Osteoblast (primary cell): Measurements from ENCODE around the gene RASAL2. TPM values are rescaled to one million over a fixed set of nuclear protein-coding genes. Genes with fewer than 3 reads are reported as not detected.

Experiments
- DNase-seq: peaks from one replicate; pipeline ENCODE4 v3.0.0; 2011; ENCODE audit warnings: low spot score, mixed read lengths; ENCODE audit not compliant: insufficient read length; ENCODE audit errors: missing footprints
- H2AFZ ChIP-seq: 2 replicates; pipeline ENCODE4 v1.6.0; 2011; ENCODE audit warnings: mild to moderate bottlenecking, low read length
- H3K27ac ChIP-seq: 2 replicates; pipeline ENCODE4 v1.5.1; 2011; ENCODE audit warnings: mild to moderate bottlenecking, low read depth, low read length, moderate library complexity
- H3K27me3 ChIP-seq: 2 replicates; pipeline ENCODE4 v1.6.0; 2012; ENCODE audit warnings: mild to moderate bottlenecking, control low read depth, inconsistent platforms, low read length, moderate library complexity; ENCODE audit not compliant: insufficient read depth
- H3K36me3 ChIP-seq: 2 replicates; pipeline ENCODE4 v1.5.1; 2011; ENCODE audit warnings: mild to moderate bottlenecking, low read length, control low read depth, moderate library complexity; ENCODE audit not compliant: insufficient read depth
- H3K4me1 ChIP-seq: 2 replicates; pipeline ENCODE4 v1.5.1; 2011; ENCODE audit warnings: mild to moderate bottlenecking, low read length, control low read depth, moderate library complexity; ENCODE audit not compliant: insufficient read depth
- H3K4me2 ChIP-seq: 2 replicates; pipeline ENCODE4 v1.6.0; 2011; ENCODE audit warnings: mild to moderate bottlenecking, low read length; ENCODE audit not compliant: insufficient read depth
- H3K4me3 ChIP-seq: fragments of 200-600 bp; sonication (generic); 3 replicates; pipeline ENCODE4 v1.5.1; 2012; ENCODE audit warnings: mild to moderate bottlenecking, low read length, inconsistent platforms; ENCODE audit not compliant: insufficient read depth
- H3K79me2 ChIP-seq: 2 replicates; pipeline ENCODE4 v1.6.0; 2012; ENCODE audit warnings: mild to moderate bottlenecking, low read length, control low read depth, inconsistent platforms; ENCODE audit not compliant: insufficient read depth
- H3K9me3 ChIP-seq: 2 replicates; pipeline ENCODE4 v1.5.1; 2011; ENCODE audit warnings: low read depth, low read length, control low read depth
- H4K20me1 ChIP-seq: 2 replicates; pipeline ENCODE4 v1.6.0; 2012; ENCODE audit warnings: mild to moderate bottlenecking, low read length, control low read depth; ENCODE audit not compliant: insufficient read depth
- total RNA-seq: library from RNA; depleted of rRNA; stranded (reverse); fragments of >200 nt; gene quantifications from 2 replicates; pipeline ENCODE4 v1.2.3, GENCODE V29; 2012
- TF ChIP-seq, protein P1 (sequence below): IDR thresholded peaks from 2 replicates; pipeline ENCODE4 v1.5.1; 2011; ENCODE audit warnings: mild to moderate bottlenecking, low read depth, low read length, moderate library complexity; ENCODE audit errors: extremely low read depth

Gene RASAL2
- total RNA-seq, 1 donor, result 59.4 TPM

DNA sequence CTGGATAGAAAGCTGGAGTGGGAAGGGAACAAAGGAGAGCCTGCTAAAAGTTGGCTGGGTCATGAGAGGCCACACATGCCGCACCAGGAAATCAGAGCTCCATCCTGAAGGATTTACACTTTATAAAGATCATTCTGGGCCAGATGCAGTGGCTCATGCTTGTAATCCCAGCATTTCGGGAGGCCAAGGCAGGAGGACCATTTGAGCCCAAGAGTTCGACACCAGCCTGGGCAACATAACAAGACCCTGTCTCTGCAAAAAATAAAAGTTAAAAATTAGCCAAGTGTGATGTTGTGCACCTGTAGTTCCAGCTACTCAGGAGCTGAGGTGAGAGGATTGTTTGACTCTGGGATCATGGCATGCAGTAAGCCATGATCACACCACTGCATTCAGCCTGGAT lies 28.7 kb upstream of the RASAL2 start:
- no peak for DNase-seq
- H2AFZ ChIP-seq, result no peak overlapping the region

DNA sequence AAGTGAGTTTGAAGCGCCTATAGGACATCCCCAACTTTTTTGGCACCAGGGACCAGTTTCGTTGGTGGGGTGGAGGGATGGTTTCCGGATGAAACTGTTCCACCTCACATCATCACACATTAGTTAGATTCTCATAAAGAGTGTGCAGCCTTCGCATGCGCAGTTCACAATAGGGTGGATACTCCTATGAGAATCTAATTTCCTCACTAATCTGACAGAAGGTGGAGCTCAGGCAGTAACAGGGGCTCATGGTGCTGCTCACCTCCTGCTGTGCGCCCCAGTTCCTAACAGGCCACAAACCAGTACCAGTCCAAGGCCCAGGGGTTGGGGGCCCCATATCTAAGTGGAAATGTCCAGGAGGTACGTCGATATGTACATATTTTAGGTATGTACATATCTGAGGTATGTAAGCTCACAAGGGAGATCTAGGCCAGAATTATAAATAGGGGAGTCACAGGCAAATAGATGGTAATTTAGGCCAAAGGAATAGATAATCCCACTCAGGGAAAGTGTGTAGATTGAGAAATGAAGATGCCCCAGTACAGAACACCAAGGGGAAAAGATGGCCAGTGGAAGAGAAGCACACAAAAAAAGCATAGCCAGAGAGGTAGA lies 27.5 kb upstream of the RASAL2 start:
- no peaks in the 10 kb centered on the region for H3K36me3 ChIP-seq
- no peak for DNase-seq
- no peak overlapping the region for H3K4me2 ChIP-seq
- no peaks in the 10 kb centered on the region for H4K20me1 ChIP-seq
- no peak overlapping the region for H3K27ac ChIP-seq
- TF ChIP-seq, protein P1, sequence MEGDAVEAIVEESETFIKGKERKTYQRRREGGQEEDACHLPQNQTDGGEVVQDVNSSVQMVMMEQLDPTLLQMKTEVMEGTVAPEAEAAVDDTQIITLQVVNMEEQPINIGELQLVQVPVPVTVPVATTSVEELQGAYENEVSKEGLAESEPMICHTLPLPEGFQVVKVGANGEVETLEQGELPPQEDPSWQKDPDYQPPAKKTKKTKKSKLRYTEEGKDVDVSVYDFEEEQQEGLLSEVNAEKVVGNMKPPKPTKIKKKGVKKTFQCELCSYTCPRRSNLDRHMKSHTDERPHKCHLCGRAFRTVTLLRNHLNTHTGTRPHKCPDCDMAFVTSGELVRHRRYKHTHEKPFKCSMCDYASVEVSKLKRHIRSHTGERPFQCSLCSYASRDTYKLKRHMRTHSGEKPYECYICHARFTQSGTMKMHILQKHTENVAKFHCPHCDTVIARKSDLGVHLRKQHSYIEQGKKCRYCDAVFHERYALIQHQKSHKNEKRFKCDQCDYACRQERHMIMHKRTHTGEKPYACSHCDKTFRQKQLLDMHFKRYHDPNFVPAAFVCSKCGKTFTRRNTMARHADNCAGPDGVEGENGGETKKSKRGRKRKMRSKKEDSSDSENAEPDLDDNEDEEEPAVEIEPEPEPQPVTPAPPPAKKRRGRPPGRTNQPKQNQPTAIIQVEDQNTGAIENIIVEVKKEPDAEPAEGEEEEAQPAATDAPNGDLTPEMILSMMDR, result no peak
- H3K79me2 ChIP-seq, result no peaks in the 10 kb centered on the region
- peaks cover 4% of the 10 kb centered on the region for H3K4me1 ChIP-seq
- H3K9me3 ChIP-seq, result no peaks in the 10 kb centered on the region
- no peak overlapping the region for H3K4me3 ChIP-seq
- no peak overlapping the region for H2AFZ ChIP-seq
- H3K27me3 ChIP-seq, result no peaks in the 10 kb centered on the region

More for the DNA sequence above, 28.7 kb upstream of the RASAL2 start:
- Histone ChIP-seq H3K79me2 (no peaks in the 10 kb centered on the region), H3K27ac (no peak overlapping the region), H3K4me2 (no peak overlapping the region), H3K4me3 (no peak overlapping the region), H3K36me3 (no peaks in the 10 kb centered on the region), H3K9me3 (no peaks in the 10 kb centered on the region), H4K20me1 (no peaks in the 10 kb centered on the region), H3K27me3 (no peaks in the 10 kb centered on the region), H3K4me1 (peaks cover 13% of the 10 kb centered on the region)
- TF ChIP-seq, protein P1, result no peak

DNA sequence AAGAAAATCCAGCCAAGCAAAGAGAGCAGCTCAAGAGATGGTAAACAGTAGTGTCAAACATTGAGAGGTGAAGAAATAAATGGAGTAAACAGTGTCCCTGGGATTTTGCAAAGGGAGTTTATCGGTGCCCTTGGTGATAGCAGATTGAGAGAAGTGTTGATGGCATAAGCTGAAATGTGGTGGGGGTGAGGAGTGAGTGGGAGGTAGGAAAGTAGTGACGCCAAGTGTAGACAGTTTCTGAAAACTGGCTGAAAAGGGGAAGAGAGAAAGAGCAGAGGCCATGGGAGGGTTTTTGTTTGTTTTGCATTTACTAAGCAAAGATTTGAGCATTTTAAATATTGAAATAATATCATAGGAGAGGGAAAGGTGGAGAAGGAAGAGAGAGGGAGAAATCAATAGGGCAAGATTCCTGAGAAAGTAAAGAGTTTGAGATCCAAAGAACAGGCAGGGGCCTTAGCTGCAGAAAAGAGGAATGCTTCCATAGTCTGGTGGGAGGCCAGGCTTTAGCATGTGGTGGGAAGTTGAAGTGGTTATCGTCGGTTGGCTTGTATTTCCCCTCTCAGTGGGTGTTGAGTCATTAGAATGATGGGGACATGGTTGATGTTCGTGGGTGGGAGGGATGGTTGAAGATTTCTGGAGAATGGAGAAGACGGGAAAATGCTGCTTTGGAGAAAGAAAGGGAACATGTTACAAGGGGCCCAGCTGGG lies 26.8 kb upstream of the RASAL2 start:
- no peaks in the 10 kb centered on the region for H3K27me3 ChIP-seq
- no peaks in the 10 kb centered on the region for H4K20me1 ChIP-seq
- H3K9me3 ChIP-seq, result no peaks in the 10 kb centered on the region
- TF ChIP-seq, protein P1, result no peak
- no peak overlapping the region for H3K4me3 ChIP-seq
- H2AFZ ChIP-seq, result no peak overlapping the region
- H3K79me2 ChIP-seq, result no peaks in the 10 kb centered on the region
- H3K27ac ChIP-seq, result no peak overlapping the region
- H3K4me2 ChIP-seq, result no peak overlapping the region
- H3K36me3 ChIP-seq, result no peaks in the 10 kb centered on the region
- DNase-seq, result no peak
- no peaks in the 10 kb centered on the region for H3K4me1 ChIP-seq

DNA sequence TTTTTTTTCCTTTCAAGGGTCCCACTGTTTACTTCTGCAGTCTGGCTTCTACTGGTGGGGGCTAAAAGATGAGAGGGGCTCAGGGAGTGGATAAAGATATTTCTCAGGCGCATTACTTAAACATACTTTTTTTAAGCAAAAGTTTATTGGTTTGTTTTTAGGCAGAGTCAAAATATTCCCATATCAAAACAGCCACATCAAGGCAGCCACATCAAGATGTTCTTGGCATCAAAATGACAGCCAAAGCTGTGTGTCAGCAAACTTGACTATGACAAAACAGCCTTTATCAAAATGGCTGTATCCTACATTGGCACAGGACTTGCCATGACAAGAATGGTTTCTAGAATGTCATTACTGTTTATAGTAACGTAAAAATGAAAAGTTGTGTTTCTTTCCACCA lies 22.1 kb upstream of the RASAL2 start:
- no peak overlapping the region for H3K27ac ChIP-seq
- H3K4me3 ChIP-seq, result no peak overlapping the region
- H3K4me1 ChIP-seq, result no peaks in the 10 kb centered on the region
- no peak for DNase-seq
- H3K9me3 ChIP-seq, result no peaks in the 10 kb centered on the region
- TF ChIP-seq, protein P1, result no peak
- H3K27me3 ChIP-seq, result no peaks in the 10 kb centered on the region
- no peak overlapping the region for H2AFZ ChIP-seq
- no peak overlapping the region for H3K4me2 ChIP-seq
- no peaks in the 10 kb centered on the region for H4K20me1 ChIP-seq
- H3K79me2 ChIP-seq, result no peaks in the 10 kb centered on the region
- H3K36me3 ChIP-seq, result no peaks in the 10 kb centered on the region
